ENCODE data around the gene SDK1.
"Not testable (repeated sequence)": the region's sequence is repeated elsewhere in the genome, so short reads cannot be mapped to it uniquely, and the experiment has no call there.

Gene SDK1

DNA sequence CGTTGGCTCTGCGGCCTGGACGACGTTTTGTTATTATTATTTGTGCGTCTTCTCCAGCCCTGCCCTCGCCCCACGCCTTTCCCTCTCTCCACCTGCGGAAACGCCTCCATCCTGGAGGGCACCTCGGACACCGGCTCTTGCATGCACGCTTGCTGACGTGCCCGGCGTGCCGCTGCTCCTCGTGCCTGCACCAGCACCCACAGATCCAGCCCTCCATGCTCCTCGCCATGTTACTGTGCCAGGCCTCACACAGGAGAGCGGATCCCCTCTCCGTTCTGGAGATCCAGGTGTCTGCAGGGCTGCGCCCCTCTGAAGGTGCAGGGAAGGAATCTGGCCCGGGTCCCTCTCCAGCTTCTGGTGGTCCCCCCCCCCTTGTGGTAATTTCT lies 1007.1 kb downstream of the SDK1 start:
- in situ Hi-C loops (cut with HindIII; ENCODE audit: low sequenced_read_pairs) = no loop called here

- in situ Hi-C loops (cut with HindIII; ENCODE audit: low sequenced_read_pairs) = not testable (repeated sequence)
Observed at GRCh38 chr7:4313911-4314310, 1012.9 kb downstream of the SDK1 start.

- in situ Hi-C loops (cut with HindIII; ENCODE audit: low sequenced_read_pairs) = not testable (repeated sequence)
Observed at GRCh38 chr7:4314316-4314715, 1013.3 kb downstream of the SDK1 start.

Measured in DLD1 (cell line).